NOMO-1 treated with dmso at 0.1 percent for 144 hours (cell line): ENCODE results near the gene FLT3LG.

ENCODE experiments used
- DNase-seq: peaks from one replicate; lab custom pipeline; 2025; ENCODE audit not compliant: unreplicated experiment; lab: John Stamatoyannopoulos, UW

Gene FLT3LG

DNA sequence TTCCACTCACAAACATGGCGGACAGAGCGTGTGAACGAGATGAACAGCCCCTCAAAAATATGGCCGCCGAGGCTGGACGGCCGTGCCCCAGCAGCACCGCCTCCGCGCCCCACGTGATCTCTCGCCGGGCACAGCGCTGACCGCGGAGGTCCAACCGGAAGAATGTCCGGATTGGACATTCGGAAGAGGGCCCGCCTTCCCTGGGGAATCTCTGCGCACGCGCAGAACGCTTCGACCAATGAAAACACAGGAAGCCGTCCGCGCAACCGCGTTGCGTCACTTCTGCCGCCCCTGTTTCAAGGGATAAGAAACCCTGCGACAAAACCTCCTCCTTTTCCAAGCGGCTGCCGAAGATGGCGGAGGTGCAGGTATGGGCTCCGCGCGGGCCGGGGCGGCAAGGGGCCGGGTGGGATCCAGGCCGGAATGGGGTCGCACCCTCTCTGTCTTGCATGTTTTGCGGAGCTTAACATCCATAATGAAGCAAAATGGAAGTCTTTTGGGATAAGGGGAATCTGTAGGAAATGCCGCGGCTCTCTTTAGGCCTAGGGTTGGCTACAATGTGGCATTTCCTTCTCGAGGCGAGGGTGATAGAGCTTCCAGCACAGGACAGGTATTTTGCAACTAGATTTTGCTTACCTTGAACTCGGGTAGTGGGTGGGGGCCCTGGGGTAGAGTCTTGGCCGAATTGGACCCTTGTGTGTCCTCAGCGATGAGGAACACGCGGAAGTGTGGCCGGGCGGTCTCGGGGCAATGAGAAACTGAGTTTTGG, 13.4 kb downstream of the FLT3LG start, which contains the start of gene RPL13A:
Gene RPL13A (plus strand): TSS at position 332 of the 769 bp plus-strand sequence. CDS start 22 bp downstream, at position 354.
- peak; percentile 98 for DNase-seq

DNA sequence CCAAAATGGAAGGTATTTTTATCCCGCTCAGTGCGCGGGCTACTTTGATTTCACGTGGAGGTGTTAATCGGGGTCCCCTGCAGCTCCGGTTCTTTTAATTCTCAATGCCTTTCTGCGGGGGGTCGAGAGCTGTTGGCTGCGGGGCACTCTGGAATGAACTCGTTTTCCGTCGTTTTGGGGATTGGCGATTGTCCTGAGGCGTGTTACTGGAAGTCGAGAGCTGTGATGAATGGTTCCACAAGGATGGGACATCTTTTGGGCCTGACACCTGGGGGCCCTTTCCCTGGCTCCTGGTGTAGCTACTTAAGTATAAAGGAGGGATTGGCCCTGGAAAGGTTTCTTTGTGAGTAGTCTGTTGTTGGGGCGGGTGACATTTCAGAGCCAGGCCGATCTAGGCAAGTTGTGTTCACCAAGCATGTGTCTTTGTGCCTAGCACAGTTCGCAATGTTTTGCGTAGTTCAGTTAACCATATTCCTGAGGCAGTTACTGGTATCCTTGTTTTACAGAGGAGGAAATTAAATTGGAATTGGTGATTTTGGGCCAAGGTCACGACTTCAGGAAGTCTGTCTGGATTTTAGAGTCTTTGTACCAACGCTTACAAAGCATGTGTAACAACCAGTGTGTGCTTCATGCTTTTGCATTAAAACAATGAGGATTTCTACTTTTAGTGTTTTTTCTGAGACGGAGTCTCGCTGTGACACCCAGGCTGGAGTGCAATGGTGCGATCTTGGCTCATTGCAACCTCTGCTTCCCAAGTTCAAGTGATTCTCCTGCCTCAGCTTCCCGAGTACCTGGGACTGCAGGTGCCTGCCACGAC, 14.2 kb downstream of the FLT3LG start:
- DNase-seq, result no peak

- DNase-seq, result no peak
Measured at GRCh38 chr19:49488863-49489537, 15.0 kb downstream of the FLT3LG start.

- no peak for DNase-seq
Measured at GRCh38 chr19:49489601-49490167, 15.7 kb downstream of the FLT3LG start.

- no peak for DNase-seq
Measured at GRCh38 chr19:49490287-49491029, 16.4 kb downstream of the FLT3LG start.

- DNase-seq, result no peak
Measured at GRCh38 chr19:49491030-49491803, 17.2 kb downstream of the FLT3LG start.

DNA sequence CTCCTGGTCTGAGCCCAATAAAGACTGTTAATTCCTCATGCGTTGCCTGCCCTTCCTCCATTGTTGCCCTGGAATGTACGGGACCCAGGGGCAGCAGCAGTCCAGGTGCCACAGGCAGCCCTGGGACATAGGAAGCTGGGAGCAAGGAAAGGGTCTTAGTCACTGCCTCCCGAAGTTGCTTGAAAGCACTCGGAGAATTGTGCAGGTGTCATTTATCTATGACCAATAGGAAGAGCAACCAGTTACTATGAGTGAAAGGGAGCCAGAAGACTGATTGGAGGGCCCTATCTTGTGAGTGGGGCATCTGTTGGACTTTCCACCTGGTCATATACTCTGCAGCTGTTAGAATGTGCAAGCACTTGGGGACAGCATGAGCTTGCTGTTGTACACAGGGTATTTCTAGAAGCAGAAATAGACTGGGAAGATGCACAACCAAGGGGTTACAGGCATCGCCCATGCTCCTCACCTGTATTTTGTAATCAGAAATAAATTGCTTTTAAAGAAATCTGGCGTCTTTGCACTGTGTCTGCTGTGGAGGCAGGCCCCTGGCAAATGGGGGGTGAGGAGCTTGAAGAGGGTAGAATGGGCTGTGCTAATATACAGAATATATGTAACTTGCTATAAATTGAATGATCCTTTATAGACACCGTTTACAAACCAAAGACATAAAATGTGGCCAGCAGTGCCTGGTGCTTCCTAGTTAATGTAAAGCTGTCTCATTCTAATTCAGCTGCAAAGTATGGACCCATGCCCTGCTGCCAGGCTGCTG, 18.0 kb downstream of the FLT3LG start:
- DNase-seq, result no peak

DNA sequence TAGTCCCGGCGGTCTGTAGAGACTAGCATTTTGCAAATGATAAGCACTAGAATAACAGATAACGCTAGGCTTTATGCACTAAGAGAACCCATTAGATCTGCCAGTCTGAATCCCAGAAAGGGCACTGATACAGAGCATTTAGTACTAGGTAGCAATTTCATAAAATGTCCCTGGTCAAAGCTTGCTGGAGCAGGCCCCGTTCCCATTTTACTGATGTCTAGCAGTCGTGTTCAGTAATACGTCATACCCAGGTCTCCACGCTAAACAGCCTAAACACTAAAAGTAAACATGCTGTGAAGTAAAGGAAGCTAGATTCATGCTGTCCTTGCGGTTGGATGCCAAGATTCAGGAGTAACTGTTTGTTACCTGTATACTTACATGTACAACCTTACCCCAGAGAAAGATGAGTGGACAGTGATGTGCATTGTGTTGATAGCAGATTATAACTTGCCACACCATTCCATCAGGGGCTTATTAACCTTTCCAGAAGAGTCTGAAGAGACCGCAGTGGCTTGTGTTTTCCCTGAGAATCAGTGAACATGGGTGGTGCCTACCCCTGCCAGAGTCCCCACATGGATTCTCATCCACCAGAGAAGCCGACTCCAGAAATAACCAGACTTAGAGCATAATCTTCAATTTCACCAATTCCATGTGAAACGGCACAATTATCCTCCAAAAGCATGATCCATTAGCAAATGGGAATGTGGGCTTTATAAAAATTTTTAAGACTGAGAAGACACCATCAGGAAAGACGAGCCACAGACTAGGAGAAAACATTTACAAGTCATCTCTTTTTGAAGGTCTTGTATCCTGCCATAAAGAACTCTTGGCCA, 18.8 kb downstream of the FLT3LG start:
- no peak for DNase-seq

DNA sequence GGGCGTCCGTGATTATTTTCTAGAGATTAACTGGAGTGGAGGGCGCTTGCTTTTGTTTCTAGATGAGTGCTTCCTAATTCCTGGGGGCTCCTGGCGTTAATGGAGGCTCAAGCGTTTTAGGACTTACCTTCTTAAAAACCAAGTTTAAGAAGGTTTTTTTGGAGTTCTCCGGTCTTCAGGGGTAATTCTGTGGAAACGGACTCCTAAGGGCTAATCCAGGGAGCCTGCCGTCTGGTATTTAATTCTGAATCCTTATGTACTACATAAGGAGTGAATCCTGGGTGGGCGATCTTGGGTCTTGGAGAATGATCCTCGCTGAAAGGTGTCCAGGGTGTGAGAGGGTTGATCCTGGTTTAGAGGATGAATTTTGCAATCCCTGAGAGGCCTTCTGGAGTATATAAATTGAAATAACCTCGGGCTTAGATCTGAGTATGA, 22.6 kb downstream of the FLT3LG start:
- no peak for DNase-seq

GRCh38 chr19:49497047-49497788, 23.2 kb downstream of the FLT3LG start:
- DNase-seq, result peak; percentile 79

- no peak for DNase-seq
Measured at GRCh38 chr19:49497789-49498103, 23.7 kb downstream of the FLT3LG start.

- DNase-seq, result no peak
Measured at GRCh38 chr19:49498475-49498874, 24.5 kb downstream of the FLT3LG start.

DNA sequence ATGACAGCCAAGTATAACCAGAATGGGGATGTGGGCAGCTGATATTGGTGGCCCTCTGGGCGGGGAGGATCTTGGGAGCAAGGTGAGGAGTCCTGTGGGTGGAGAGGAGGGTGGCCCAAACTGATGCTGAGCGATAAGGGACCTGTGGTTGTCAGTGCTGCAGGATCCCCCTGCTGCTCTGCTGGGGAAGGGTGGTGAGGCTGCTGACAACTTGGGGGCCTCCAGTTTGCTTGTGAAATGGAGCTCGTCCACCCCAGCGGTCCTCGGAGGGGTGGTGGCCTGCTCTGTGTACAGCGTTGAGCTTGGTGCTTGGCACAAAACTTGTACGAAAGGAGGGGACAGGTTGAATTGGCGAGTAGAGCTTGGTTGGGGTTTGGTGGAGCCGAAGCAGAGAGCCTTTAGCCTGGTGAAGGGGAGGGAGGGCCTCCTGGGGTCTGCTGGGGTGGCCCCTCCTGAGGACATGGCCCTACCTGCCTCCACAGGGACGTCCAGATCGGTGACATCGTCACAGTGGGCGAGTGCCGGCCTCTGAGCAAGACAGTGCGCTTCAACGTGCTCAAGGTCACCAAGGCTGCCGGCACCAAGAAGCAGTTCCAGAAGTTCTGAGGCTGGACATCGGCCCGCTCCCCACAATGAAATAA, 25.1 kb downstream of the FLT3LG start:
- DNase-seq, result no peak

DNA sequence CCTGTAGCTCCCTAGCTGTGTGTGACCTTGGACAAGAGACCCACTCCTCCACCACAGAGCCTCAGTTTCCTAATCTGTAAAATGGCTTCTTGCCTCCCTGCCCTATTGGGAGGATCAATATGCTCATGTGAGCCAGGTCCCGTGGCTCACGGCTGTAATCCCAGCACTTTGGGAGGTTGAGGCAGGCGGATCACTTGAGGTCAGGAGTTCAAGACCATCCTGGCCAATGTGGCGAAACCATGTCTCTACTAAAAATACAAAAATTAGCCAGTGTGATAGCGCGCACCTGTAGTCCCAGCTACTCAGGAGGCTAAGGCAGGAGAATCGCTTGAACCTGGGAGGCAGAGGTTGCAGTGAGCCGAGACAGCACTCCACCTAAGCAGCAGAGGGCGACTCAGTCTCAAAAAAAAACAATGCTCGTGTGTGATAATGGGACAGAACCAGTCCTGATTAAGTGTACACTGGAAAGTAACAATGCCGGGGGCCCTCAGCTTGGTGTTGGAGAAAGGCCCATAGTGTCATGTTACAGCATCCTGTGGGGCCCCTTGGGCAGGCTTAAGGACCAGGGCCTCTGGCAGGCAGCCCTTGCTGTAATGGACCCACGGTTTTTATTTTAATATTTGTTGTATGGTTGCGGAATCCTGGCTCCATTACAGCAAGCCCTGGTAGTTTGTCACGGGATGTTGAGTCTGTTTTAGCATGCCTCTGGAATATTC, 29.0 kb downstream of the FLT3LG start:
- DNase-seq, result no peak

DNA sequence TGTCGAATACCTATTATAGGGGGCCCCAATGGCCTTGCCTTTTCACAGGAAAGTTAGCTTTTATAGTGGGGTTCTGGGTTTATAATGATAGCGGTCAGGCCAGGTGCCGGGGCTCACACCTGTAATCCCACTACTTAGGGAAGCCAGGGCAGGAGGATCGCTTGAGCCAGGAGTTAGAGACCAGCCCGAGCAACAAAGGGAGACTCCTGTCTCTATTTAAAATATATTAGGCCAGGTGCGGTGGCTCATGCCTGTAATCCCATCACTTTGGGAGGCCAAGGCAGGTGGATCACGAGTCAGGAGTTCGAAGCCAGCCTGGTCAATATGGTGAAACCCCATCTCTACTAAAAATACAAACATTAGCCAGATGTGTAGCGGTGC, 29.6 kb downstream of the FLT3LG start:
- DNase-seq, result no peak

DNA sequence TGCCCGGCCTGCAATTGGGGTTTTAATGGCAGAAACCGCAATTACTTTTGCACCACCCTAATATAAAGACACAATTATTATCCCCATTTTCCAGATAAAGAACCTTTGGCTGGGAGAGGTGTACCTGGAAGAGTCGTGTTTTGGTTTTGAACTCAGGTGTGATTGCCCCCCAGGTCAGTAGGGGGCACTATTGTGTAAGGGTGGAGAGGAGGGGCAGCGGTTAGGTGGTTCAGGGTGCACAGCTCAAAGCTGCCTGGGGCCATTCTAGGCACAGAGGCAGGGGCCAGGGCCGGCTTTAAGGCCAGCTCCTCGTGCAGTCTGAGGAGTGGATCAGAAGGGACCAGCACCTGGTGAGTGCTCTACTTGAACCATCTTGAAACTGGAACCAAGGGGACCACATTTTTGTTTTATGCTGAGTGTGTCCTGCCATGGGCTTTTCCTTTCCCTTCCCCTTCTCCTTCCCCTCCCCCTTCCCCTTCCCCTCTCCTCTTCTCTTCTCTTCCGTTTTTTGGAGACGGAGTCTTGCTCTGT, 32.6 kb downstream of the FLT3LG start:
- DNase-seq, result peak; percentile 86
